Heart left ventricle (tissue), 16 donors: Measurements from ENCODE around the gene MAP1LC3B. TPM values are rescaled to one million over a fixed set of nuclear protein-coding genes. Genes with fewer than 3 reads are reported as not detected.

Experiments
- ATAC-seq, 4 donors: fragments of 200-7000 bp; cut with Tn5 transposase; one replicate each; pipeline ENCODE4 v1.9.1; 2020 to 2022; ENCODE audit warnings: moderate library complexity in 4 of 4, mild to moderate bottlenecking in 3 of 4, moderate number of reproducible peaks in 1 of 4
- DNase-seq, 5 donors: peaks; one replicate each; pipeline ENCODE4 v3.0.0-alpha.2; 2020
- H3K27ac ChIP-seq, 12 donors: fragments of 200-600 bp; sonication (generic) in 4 of 12; one replicate each; pipeline versions ENCODE4 v1.5.0 to v1.8.0; 2016 to 2022; ENCODE audit warnings: mild to moderate bottlenecking in 2 of 12
- H3K27me3 ChIP-seq, 9 donors: fragments of 200-600 bp; sonication (generic) in 2 of 9; one replicate each; pipeline versions ENCODE4 v1.5.1 to v1.8.0; 2016 to 2022; ENCODE audit warnings: mild to moderate bottlenecking in 3 of 9
- H3K36me3 ChIP-seq, 9 donors: fragments of 200-600 bp; sonication (generic) in 2 of 9; one replicate each; pipeline versions ENCODE4 v1.5.0 to v1.8.0; 2018 to 2022; ENCODE audit warnings: mild to moderate bottlenecking in 2 of 9
- H3K4me1 ChIP-seq, 12 donors: fragments of 200-600 bp; sonication (generic) in 4 of 12; one replicate each; pipeline versions ENCODE4 v1.5.0 to v1.8.0; 2016 to 2022; ENCODE audit warnings: mild to moderate bottlenecking in 3 of 12
- H3K4me3 ChIP-seq, 12 donors: fragments of 200-600 bp; sonication (generic) in 4 of 12; one replicate each; pipeline versions ENCODE4 v1.5.0 to v1.8.0; 2017 to 2022; ENCODE audit warnings: mild to moderate bottlenecking in 9 of 12, moderate library complexity in 4 of 12
- H3K9me3 ChIP-seq, 12 donors: fragments of 200-600 bp; sonication (generic) in 4 of 12; one replicate each; pipeline versions ENCODE4 v1.5.0 to v1.8.0; 2016 to 2022; ENCODE audit warnings: mild to moderate bottlenecking in 1 of 12
- CTCF ChIP-seq, 12 donors: fragments of 200-600 bp; sonication (generic) in 4 of 12; IDR thresholded peaks; one replicate each; pipeline versions ENCODE4 v1.5.0 to v1.8.0; 2018 to 2022; ENCODE audit warnings: antibody characterized with exemption in 12 of 12, mild to moderate bottlenecking in 5 of 12
- POLR2A ChIP-seq, 2 donors: fragments of 450-650 bp; IDR thresholded peaks; one replicate each; pipeline ENCODE4 v1.6.1; 2017; ENCODE audit warnings: antibody characterized with exemption in 2 of 2, mild to moderate bottlenecking in 2 of 2, moderate library complexity in 2 of 2
- WGBS, 4 donors: extraction: QIAGEN DNeasy Blood & Tissue Kit in 2 of 4; methylation state at CpG; one replicate each; pipeline versions ENCODE4 v1.1.5 to v1.1.7; 2013 to 2018; 5-methylcytosine and 5-hydroxymethylcytosine counted together
- intact Hi-C, 10 donors: fragments of 100-400 bp; cut with DNase I; formaldehyde crosslinking; loops; one replicate each; pipeline versions ENCODE4 v1.11.1 to v1.14.2; 2022
- polyA plus RNA-seq, 2 donors: library from polyadenylated mRNA; stranded (reverse); fragments of 200-250 nt; gene quantifications; one replicate each; pipeline ENCODE4 v1.2.3, GENCODE V29; 2013
- total RNA-seq, 9 donors: library from RNA; depleted of rRNA in 2 of 9; stranded (reverse); fragments of >200 nt in 2 of 9; fragmentation: NEBNext Ultra II Directional in 3 of 9; extraction: Animal tissue kit (Norgen Biotek cat#: 25700) in 3 of 9; gene quantifications; one replicate each; pipeline versions ENCODE4 v1.1.0 to v1.2.4, GENCODE V29; 2016 to 2023
- donor health status: ischemic (EF 13 %, LVEDD 7.1; RV severe dilation, severe dysfunction).
- donor health status: healthy with polysubstance abuse.
- donor health status: DM: no; HTN: yes; CAD: no.
- donor health status: DM: no; HTN: no; CAD: no.
- donor health status: ischemic (EF 25% LVEDD 6.9; RV normal size, moderate dysfunction).
- donor health status: ischemic (EF 25% LVEDD 5.7; RV mildly dilated, moderate dysfunction).
- donor health status: healthy.
- donor health status: DM: yes; HTN: yes; CAD: no.
- donor health status: ischemic (EF 35%, LVEDD 5.7; RV mildly dilated, moderate dysfunction).
- donor health status: nonischemic (EF 11% LVEDD 7.7; RV severe dilation, severe dysfunction).
- donor health status: DM: yes; HTN: yes; CAD: no.
- donor health status: PGD.
- donor health status: ischemic (EF 29% LVEDD 5.4; RV normal size, mild dysfunction).
- donor health status: nonischemic (EF 23%, LVEDD 6.1; RV moderate dilation, normal function).

Gene MAP1LC3B
- total and polyA plus RNA-seq, 11 donors = 70.7 to 263 (median 116) TPM

- Histone ChIP-seq H3K27me3 (no peaks in the 10 kb centered on the region), H3K36me3 (peaks cover 0 to 64% (median 45%) of the 10 kb centered on the region in 9 donors), H3K27ac (no peak overlapping the region), H3K4me1 (peaks cover 0 to 4% (median 0%) of the 10 kb centered on the region in 12 donors), H3K9me3 (peaks cover 0 to 12% (median 0%) of the 10 kb centered on the region in 12 donors), H3K4me3 (no peak overlapping the region)
- intact Hi-C loops = no loop called here
- ATAC-seq (no peak), DNase-seq (no peak)
- 76 to 90% (median 84%) methylated on average over 7 of the region's 7 CpGs for WGBS, 4 donors
- TF ChIP-seq CTCF (IDR thresholded peaks at IDR 0.05) (no peak), POLR2A (IDR thresholded peaks at IDR 0.05) (no peak)
Measured at GRCh38 chr16:87445486-87445885, 53.4 kb downstream of the MAP1LC3B start.

GRCh38 chr16:87446479-87446878 is 54.3 kb downstream of the MAP1LC3B start:
- ATAC-seq = no peak
- intact Hi-C loops = no loop called here
- H3K27ac ChIP-seq = no peak overlapping the region

GRCh38 chr16:87447323-87447722 is 55.2 kb downstream of the MAP1LC3B start:
- peaks cover 0 to 71% (median 53%) of the 10 kb centered on the region in 9 donors for H3K36me3 ChIP-seq
- TF ChIP-seq POLR2A (IDR thresholded peaks at IDR 0.05) = no peak
- TF ChIP-seq CTCF (IDR thresholded peaks at IDR 0.05) = no peak
- WGBS, 4 donors = 93 to 97% (median 95%) methylated on average over 6 of the region's 6 CpGs

More at GRCh38 chr16:87446479-87446878, 54.3 kb downstream of the MAP1LC3B start:
- Histone ChIP-seq H3K27me3 (no peaks in the 10 kb centered on the region), H3K9me3 (peaks cover 0 to 12% (median 0%) of the 10 kb centered on the region in 12 donors), H3K36me3 (peaks cover 0 to 67% (median 46%) of the 10 kb centered on the region in 9 donors), H3K4me3 (no peak overlapping the region), H3K4me1 (peaks cover 0 to 11% (median 0%) of the 10 kb centered on the region in 12 donors)
- no peak for TF ChIP-seq CTCF (IDR thresholded peaks at IDR 0.05)
- TF ChIP-seq POLR2A (IDR thresholded peaks at IDR 0.05) = no peak
- 95 to 97% (median 96%) methylated on average over 7 of the region's 7 CpGs for WGBS, 4 donors
- DNase-seq = no peak

GRCh38 chr16:87448866-87449265 is 56.7 kb downstream of the MAP1LC3B start:
- Histone ChIP-seq H3K4me3 (no peak overlapping the region), H3K27ac (no peak overlapping the region), H3K4me1 (peaks cover 0 to 14% (median 0%) of the 10 kb centered on the region in 12 donors), H3K36me3 (peaks cover 0 to 86% (median 62%) of the 10 kb centered on the region in 9 donors), H3K9me3 (peaks cover 0 to 8% (median 0%) of the 10 kb centered on the region in 12 donors), H3K27me3 (no peaks in the 10 kb centered on the region)
- intact Hi-C loops = no loop called here
- ATAC-seq = no peak
- no peak for TF ChIP-seq CTCF (IDR thresholded peaks at IDR 0.05)
- no peak for TF ChIP-seq POLR2A (IDR thresholded peaks at IDR 0.05)
- 96 to 98% (median 97%) methylated on average over 8 to 12 of the region's 12 CpGs for WGBS, 4 donors
- no peak for DNase-seq

More at GRCh38 chr16:87447323-87447722, 55.2 kb downstream of the MAP1LC3B start:
- Histone ChIP-seq H3K27ac (peak overlapping the region in 1 of 12 donors; percentile 7), H3K4me1 (peaks cover 0 to 11% (median 0%) of the 10 kb centered on the region in 12 donors), H3K9me3 (peaks cover 0 to 12% (median 0%) of the 10 kb centered on the region in 12 donors), H3K4me3 (no peak overlapping the region), H3K27me3 (no peaks in the 10 kb centered on the region)
- intact Hi-C loops = no loop called here
- ATAC-seq (no peak), DNase-seq (no peak)
